Stimulated activated CD4-positive, alpha-beta T cell treated with anti-CD3 and anti-CD28 coated beads, TNF-alpha, amount 100 ng/mL, for 1 hour (primary cell): ENCODE measurements around the gene MBP.
"Not testable (repeated sequence)": the region's sequence is repeated elsewhere in the genome, so short reads cannot be mapped to it uniquely, and the experiment has no call there.

ENCODE experiments used
- DNase-seq, 3 donors: peaks; one replicate each; pipeline ENCODE4 v3.0.0-alpha.2; 2020; ENCODE audit warnings: low read depth in 3 of 3, low spot score in 1 of 3

MBP gene

DNA sequence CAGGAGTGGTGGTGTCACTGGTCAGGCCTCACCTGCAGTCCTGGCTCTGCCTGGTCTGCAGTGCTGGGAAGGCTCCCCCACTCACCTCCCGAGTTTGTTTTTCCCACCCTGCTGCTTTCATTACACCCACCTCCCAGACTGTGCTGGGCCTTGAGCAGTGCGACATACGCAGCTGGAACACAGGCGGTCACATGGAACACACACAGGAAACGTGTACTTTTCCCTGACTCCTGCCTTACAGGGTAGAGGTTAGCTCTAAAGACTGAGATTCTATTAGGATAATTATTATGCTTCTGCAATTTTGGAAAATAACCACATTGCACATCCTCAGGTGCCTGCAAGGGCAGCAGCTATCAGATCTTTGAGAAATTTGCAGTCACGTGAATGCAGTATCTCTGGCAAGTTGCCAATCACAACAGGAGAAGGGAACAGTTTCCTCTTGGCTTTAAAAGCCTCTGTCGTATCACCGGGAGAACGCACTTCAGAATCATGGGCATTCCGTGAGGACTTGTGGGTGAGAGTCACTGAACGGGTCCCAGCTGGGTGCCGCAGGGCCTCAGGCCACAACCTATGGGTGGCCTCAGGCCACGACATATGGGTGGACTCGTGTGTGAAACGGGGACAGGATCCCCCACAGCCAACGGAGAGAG, 173.8 kb downstream of the MBP start:
- DNase-seq: no peak

DNA sequence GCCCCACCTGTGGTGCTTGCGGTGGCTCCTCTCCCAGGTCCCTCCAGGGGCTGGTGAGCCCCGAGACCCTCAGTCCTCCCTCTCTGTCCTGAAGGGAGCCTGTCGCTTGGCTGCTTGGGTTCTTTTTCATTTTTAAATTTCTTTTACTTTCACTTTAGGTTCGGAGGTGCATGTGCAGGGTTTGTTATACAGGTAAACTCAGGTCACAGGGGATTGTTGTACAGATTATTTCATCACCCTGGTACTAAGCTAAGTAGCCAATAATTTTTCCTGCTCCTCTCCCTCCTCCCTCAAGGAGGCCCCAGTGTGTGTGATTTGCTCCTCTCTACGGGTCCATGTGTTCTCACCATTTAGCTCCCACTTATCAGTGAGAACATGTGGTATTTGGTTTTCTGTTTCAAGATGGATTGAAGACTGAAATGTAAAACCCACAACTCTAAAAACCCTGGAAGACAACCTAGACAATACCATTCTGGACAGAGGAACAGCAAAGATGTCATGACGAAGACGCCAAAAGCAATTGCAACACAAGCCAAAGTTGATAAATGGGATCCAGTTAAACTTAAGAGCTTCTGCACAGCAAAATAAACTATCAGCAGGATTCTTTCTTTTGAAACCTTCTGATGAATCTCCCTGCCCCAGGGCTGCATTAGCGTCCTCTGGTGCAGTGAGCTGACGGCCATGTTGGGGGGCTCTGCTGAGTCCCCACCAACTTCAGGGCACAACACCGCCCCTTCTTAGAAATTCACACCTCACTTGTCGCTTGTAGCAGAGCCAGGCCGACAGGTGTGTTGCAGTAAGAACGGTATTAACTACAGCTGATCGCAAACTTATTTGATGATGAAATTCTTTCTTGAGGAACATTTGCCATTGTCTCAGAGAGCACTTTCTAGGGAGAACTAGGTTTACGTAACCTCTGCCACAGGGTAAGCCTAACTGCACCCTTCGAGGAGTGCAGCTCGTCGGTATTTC, 174.9 kb downstream of the MBP start:
- DNase-seq: no peak

DNA sequence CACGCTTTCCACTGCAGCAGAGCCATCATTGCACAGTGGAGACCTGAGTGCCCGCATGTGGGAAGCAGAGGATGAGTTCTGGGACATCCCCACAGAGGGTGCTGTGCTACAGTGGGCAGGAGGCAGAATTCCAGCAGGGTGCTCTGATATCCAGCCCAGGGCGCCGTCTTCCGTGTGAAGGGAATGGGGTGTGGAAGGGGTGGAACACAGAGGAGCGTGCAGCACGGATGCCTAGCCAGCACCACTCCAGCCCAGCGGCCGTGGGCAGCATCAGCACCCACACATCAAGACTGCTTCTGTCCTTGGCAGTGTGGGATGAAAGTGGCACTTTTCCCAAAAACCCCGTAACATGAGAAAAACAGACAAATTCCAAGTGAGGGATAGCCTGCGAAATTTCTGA, 175.9 kb downstream of the MBP start:
- no peak for DNase-seq

DNA sequence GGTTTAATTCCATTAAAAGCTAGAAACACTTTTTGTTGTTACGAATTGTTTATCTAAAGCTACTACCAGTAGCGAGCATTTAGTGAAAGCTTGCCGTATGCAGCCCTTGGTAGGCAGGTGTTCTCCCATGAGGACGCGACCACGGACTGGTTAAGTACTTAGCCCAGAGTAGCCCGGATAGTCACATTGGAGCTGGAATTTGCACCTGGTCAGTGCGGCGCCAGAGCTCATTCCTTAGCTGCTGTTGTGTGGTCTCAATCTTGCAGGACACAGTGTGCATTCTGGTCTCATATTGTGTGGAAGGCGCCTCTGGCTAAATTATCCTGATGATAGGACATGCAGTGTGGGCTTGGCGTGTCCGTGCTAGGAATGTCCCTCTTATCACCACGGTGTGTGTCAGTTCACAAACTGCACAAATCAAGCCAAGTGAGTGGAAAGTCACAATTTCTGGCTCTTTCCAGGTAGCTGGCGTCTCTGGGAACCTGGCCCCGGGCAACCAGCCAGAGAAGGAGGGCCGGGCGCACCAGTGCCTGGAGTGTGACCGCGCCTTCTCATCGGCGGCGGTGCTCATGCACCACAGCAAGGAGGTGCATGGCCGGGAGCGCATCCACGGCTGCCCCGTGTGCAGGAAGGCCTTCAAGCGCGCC, 176.9 kb downstream of the MBP start:
- no peak for DNase-seq

DNA sequence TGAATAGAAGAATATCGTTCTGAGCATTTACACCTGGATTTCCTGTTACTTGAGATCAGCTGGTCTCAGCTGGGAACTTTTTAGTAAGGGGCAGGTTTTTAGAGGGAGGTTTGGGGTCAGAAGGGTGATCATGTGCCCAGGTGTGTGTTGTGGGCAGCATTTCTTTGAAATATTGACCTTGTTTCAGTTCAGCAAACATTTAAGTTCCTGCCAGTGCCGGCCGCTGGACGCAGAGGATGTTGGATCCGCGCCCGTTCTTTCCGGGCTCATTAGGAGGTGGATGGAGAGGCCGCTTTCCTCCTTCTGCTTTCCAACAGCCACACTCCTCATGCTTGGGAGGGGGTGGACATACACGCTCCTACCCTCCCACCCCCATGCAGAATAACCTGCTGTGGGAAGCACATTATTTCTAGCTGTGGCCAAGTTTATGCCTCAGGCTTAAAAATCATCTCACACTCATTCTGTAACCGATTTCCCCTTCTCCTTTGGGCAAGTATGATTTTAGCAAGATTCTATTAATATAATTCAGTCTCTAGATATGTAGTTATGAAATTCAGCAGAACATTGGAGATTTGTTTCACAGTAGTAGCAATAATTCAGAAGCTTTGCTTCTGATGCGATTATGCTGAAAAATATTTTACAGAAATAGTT, 178.9 kb downstream of the MBP start:
- DNase-seq: no peak

DNA sequence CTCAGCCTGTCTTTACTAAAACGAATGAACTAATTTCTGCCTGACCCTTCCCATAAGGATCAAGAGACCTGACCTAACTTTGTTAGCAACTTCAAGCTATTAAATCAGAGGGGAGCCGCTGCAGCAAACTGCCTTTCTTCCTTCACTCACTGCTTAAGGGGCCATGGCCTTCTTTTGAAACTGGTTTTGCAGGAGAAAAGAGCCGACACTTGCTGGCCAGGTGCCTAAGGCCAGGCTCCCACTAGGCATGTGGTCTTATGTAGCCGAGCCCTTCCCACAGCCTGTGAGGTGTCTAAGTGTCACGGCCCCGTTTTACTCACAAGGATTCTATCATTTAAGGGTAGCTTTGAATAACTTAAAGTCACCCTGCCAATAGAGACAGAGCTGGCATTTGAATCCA, 179.4 kb downstream of the MBP start:
- DNase-seq: no peak

DNA sequence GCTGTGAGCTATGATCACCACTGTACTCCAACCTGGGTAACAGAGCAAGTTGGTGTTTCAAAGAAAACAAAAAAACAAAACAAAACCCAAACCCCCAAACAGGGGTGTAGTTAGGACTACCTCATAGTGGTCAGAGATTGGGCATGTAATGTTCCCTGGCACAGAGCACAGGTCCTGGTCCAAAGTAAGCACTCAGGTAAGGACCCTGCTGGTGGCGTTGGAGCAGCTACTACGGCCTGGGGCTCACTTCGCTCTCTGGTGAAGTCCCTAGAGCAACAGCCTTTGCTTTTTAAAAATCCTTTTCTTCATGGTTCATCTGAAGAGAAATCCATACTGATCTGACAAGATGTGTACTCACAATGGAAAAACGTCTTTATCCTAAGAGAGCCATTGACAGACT, 179.8 kb downstream of the MBP start:
- no peak for DNase-seq

DNA sequence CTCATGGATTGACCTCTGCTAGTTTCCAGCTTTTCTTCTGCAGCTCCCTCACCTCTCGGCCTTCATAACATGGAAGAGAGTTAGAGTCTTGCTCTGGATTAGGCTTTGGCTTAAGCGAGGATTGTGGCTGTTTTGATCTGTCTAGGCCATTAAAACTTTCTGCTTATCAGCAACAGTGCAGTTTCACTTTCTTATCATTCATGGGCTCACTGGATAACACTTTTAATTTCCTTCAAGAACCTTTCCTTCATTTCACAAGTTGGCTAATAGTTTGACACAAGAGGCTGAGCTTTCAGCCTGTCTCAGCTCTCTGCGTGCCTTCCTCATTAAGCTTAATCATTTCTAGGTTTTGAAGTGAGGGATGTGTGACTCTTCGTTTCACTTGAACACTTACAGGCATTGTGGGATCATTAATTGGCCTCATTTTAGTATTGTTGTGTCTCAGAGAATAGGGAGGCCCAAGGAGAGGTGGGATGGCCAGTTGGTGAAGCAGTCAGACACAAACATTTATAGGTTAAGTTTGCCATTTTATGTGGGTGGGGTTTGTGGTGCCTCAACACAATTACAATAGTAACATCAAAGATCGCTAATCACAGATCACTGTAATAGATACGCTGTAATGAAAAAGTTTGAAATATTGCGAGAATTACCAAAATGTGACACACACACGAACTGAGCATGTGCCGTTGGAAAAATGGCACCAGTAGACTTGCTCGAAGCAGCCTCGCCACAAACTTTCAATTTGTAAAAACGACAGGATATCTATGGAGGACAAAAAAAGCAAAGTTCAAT, 180.9 kb downstream of the MBP start:
- DNase-seq: no peak

DNA sequence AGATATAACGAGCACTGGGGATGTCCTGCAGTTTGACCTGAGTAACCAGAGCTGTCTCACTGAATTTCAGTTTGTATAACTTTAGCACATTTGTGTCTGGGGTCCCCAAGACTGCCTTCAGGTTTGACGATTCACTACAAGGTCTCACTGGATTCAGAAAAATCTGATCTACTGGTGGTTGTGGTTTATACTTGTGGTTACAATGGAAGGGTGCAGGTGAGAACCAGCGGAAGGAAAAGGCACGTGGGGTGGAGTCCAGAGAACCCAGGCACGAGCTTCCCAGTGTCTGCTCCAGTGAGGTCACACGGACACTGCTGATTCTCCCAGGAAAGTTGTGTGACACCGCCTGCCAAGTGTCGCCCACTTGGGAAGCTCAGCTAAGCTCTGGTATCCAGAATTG, 184.2 kb downstream of the MBP start:
- no peak for DNase-seq

DNA sequence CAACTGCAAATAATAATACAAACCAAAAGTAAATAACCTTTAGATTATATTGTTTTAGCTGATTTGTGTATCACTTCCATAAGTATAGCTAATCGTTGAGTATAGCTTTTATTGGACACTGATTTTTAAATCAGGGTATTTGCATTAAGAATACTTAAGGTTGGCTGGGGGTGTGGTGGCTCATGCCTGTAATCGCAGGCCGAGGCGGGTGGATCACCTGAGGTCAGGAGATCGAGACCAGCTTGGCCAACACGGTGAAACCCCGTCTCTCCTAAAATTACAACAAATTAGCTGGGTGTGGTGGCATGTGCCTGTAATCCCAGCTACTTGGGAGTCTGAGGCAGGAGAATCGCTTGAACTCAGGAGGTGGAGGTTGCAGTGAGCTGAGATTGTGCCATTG, 188.2 kb downstream of the MBP start:
- not testable (repeated sequence) for DNase-seq

DNA sequence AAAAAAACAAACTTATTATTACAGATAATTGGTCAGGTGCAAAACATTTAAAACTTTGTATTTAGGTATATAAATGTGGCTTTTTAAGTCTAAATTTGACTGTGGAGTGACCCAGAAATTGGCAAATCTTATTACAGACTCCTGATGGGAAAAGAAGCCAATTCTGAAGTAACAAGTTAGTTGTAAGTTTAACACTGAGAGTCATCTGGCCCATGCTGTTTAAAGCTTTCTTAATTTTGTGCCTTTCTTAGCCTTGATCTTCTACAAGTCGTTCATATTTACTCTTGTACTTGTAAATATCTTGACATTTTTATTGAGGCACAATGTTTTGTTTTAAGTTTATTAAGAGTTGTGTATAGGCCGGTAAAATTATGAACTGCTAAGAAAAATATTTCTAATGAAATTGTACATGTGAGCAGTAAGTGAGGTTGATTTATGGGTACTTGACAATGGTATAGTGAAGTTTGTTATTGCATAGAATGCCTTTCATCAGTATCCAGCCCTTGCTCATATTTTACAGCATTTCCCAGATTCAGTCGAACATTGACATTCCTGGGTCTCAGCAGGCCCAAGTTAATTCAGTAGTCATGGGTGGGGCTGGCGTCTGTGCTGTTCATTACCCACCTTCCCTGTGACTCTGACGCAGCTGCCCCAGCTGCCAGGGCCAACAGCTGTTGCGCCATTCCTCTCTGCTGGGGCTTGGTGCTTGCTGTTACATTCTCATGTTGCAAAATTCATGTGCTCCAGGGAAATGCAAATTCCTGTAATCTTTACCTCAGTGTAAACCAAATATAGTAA, 188.8 kb downstream of the MBP start:
- DNase-seq: no peak

DNA sequence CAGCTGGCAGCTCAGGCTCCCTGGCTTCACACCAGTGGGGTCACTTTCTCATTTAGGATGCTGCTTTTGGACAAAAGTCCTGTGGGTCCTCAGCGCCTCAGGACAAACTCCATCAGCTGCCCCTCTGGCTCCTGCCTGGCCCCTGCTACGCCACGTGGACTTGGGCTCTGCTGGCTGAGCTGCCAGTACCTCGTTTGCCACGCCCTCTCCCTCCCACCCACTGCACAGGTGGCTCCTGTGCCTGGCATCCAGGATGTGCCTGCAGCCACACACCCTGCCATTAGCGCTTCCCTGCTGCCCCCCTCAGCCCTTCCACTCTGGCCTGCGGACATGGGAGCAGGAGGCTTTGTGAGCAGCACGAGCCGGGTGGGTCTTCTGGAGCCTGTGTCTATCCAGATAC, 191.3 kb downstream of the MBP start:
- DNase-seq: no peak

DNA sequence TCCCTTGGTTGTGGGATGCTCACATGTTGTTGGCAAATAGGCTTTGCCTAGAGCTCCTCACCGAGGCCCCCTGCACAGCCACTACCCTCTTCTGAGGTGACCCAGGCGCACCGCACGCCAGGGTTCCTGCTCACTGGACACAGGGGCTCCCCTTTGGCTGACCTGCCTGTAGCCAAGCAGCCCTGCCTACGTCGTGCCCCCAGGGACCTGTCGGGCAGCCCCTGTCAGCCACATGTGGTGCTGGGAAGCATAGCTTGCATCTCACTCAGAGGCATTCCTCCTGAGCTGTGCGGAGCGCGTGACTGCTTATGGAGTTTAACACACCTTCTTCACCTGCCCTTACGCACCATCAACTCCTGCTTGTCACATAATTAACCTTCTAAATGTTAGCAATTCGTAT, 194.0 kb downstream of the MBP start:
- no peak for DNase-seq

DNA sequence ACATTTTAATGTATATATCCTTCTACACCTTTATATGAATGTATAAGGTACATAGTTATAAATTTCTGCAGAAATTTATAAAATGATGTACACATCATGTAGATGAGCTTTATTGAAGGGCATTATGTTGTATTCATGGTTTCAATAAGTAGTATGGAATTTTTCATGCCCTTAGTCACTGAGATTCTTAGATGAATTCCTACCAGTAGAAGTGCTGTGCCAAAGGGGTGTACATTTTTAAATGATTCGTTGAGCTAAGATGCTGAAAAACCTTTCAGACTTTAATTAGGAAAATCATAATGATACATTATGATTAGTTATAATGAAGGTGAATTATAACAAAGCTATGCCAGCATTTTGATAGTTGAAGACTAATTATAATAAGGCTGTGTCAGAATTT, 195.0 kb downstream of the MBP start:
- no peak for DNase-seq

DNA sequence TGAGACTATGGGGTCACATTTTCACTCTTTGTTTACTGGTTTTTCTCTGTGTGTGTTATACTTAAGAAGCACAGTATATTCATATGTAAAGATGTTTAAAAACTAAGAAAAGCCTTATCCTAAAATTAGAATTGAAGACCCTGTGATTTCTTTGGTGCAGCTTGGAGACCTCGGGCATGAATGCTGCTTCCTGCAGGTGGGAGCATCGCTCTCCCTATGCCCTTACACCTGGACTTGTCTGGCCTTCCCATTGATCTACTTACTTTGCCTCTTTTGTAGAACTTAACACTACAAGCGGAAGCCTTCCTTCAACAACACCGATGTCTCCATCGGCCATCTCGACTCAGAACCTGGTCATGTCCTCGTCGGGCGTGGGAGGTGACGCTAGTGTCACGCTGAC, 195.7 kb downstream of the MBP start:
- no peak for DNase-seq

DNA sequence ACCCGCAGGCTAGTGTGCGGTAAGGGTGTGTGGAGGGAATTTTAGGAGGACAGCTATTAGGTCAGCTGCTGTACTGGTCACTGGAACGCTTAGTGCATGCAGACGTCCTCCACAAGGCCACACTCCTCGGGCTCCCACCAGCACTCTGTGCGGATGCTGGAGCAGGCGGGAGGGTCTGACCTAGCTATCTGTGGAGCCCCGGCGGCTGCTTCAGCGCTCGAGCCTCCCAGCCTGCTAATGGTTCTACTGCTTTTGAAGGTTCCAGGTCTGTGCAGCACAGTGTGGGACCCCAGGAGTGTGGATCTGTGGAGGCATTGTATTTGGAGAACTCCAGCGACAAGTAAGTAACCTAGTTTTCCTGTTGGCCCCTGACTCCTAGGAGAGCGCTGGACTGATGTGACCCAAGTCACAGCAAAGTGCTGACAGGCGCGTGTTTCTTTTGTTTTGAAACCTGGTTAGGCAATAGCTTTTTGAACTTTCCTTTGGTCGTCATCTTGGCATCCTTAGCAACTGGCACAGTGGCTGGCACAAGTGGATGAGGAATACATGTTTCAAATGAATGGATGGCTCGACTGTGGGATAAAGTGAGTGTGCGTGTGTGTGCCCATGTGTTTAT, 196.8 kb downstream of the MBP start:
- DNase-seq: no peak

DNA sequence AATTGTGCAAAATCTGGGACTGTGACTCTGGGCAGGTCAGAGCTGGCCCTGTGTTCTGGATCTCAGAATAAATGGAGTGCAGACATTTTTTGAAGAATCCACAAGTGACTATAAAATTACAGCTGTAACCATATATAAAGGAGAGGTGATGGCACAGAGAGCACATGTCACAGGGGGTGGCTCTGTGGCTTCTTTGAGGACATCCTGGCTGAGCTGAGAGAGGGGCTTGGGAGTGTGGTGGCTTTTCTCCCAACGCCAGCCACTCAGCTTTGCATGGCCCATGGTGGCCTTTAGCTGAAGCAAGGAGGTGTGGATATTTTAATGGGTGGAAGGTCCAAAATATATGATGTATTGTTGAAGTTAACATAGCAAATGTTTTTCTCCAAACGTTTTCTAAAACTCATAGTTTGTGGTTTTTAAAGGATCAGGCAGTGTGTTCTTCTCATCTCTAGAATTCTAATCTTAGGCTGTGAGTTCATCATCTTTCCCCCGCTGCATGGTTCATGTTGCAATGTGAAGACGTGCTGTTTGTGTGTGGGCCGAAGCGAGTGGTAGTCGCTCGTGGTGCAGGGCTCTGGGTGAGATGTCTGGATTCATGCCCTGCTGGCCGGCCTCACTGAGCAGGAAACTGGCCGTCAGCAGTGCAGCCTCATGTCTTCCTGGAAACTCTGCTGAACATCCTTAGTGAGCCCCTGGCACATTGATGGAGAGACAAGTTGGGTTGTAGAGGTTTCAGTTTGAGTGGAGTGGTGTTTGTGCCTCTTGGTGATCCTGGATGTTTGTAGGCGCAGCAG, 200.4 kb downstream of the MBP start:
- DNase-seq: no peak

DNA sequence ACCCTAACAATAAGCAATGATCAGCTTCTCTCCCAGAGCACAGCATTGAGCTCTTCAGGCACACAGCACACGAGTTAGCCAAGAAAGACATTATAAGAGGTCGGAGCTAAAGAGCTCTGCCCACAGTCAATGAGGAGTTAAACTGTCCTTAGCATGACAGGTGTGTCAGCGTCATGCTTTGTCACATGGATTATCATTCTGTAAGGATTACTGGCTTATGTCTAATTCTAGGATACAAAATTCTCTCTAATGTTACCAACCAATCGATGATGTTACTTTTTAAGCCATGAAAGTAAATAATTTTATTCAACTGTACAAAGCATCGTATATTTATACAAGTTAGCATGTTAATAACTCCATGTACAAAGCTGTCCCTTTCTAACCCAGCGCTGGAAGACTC, 201.4 kb downstream of the MBP start:
- no peak for DNase-seq
